Gastrocnemius medialis (tissue), 4 donors: ENCODE measurements around the gene ERCC4. TPM values are rescaled to one million over a fixed set of nuclear protein-coding genes. Genes with fewer than 3 reads are reported as not detected.

Experiments
- ATAC-seq, 2 donors: fragments of 150-250 bp; one replicate each; pipeline ENCODE4 v1.9.1; 2016
- DNase-seq, 2 donors: peaks; one replicate each; pipeline ENCODE4 v3.0.0-alpha.2; 2019
- H3K27ac ChIP-seq, 4 donors: fragments of 200-600 bp; sonication (generic); 1 replicate in 1 of 4; 2 replicates in 3 of 4; pipeline ENCODE4 v1.5.1; 2016 to 2018; ENCODE audit warnings: mild to moderate bottlenecking in 2 of 4, moderate library complexity in 1 of 4
- H3K27me3 ChIP-seq, 3 donors: fragments of 200-600 bp; sonication (generic) in 2 of 3; 1 replicate in 1 of 3; 2 replicates in 2 of 3; pipeline versions ENCODE4 v1.5.1 to v1.6.0; 2016 to 2019; ENCODE audit warnings: mild to moderate bottlenecking in 1 of 3, moderate library complexity in 1 of 3
- H3K36me3 ChIP-seq, 2 donors: fragments of 200-600 bp; sonication (generic) in 1 of 2; one replicate each; pipeline ENCODE4 v1.5.1; 2017 to 2018
- H3K4me1 ChIP-seq, 2 donors: fragments of 200-600 bp; sonication (generic) in 1 of 2; one replicate each; pipeline ENCODE4 v1.5.1; 2016 to 2017; ENCODE audit warnings: mild to moderate bottlenecking in 2 of 2
- H3K4me3 ChIP-seq, 4 donors: fragments of 200-600 bp; sonication (generic) in 3 of 4; 1 replicate in 1 of 4; 2 replicates in 3 of 4; pipeline ENCODE4 v1.5.1; 2016 to 2019; ENCODE audit warnings: mild to moderate bottlenecking in 2 of 4
- H3K9me3 ChIP-seq, 3 donors: fragments of 200-600 bp; sonication (generic) in 2 of 3; 1 replicate in 1 of 3; 2 replicates in 2 of 3; pipeline ENCODE4 v1.5.1; 2016 to 2019
- POLR2A ChIP-seq, 2 donors: fragments of 450-650 bp; IDR thresholded peaks; one replicate each; pipeline ENCODE4 v1.6.1; 2017; ENCODE audit warnings: antibody characterized with exemption in 2 of 2, mild to moderate bottlenecking in 2 of 2, moderate library complexity in 2 of 2
- in situ Hi-C, 4 donors: fragments of 200-750 bp; cut with MboI; loops; one replicate each; pipeline versions ENCODE4 v1.15.0 to v1.8.0; 2017; ENCODE audit warnings: low sequenced_read_pairs in 4 of 4
- intact Hi-C: fragments of 100-400 bp; cut with DNase I; formaldehyde crosslinking; loops from one replicate; pipeline ENCODE4 v1.15.1; 2023; ENCODE audit warnings: low total_unique reads
- total RNA-seq, 4 donors: library from RNA; depleted of rRNA; stranded (reverse); fragments of >200 nt; gene quantifications; one replicate each; pipeline versions ENCODE4 v1.1.0 to v1.2.3, GENCODE V29; 2016
- TF ChIP-seq, protein P1 (sequence below), 5 experiments: fragments of 450-650 bp in 3 of 5; fragments of 200-600 bp in 2 of 5; sonication (generic) in 2 of 5; IDR thresholded peaks in 4 of 5; conservative IDR thresholded peaks in 1 of 5; 1 replicate in 4 of 5; 2 replicates in 1 of 5; pipeline ENCODE4 v1.5.1; 2016 to 2019; ENCODE audit warnings: antibody characterized with exemption in 5 of 5, mild to moderate bottlenecking in 3 of 5, moderate library complexity in 3 of 5

Gene ERCC4
- total RNA-seq, 4 donors from 2014 or later = 7.1 to 11.5 (median 8.4) TPM

GRCh38 chr16:13926464-13926863 lies 6.5 kb downstream of the ERCC4 start:
- H3K4me3 ChIP-seq = no peak overlapping the region
- H3K27me3 ChIP-seq = no peaks in the 10 kb centered on the region
- DNase-seq (no peak), ATAC-seq (no peak)
- in situ Hi-C loops = loop anchor here (10.0 to 25.0 kb wide), 5 partner anchors 268 to 678 kb away; no protein-coding TSS in a partner anchor
- H3K36me3 ChIP-seq = peaks cover 0 to 17% of the 10 kb centered on the region in 2 donors
- intact Hi-C loops = no loop called here
- no peak overlapping the region for H3K27ac ChIP-seq
- TF ChIP-seq, protein P1, sequence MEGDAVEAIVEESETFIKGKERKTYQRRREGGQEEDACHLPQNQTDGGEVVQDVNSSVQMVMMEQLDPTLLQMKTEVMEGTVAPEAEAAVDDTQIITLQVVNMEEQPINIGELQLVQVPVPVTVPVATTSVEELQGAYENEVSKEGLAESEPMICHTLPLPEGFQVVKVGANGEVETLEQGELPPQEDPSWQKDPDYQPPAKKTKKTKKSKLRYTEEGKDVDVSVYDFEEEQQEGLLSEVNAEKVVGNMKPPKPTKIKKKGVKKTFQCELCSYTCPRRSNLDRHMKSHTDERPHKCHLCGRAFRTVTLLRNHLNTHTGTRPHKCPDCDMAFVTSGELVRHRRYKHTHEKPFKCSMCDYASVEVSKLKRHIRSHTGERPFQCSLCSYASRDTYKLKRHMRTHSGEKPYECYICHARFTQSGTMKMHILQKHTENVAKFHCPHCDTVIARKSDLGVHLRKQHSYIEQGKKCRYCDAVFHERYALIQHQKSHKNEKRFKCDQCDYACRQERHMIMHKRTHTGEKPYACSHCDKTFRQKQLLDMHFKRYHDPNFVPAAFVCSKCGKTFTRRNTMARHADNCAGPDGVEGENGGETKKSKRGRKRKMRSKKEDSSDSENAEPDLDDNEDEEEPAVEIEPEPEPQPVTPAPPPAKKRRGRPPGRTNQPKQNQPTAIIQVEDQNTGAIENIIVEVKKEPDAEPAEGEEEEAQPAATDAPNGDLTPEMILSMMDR (IDR thresholded peaks at IDR 0.05 in 4 of 5, conservative IDR thresholded peaks at IDR 0.05 in 1 of 5) = no peak
- no peak for TF ChIP-seq POLR2A (IDR thresholded peaks at IDR 0.05)
- peaks cover 7 to 11% of the 10 kb centered on the region in 2 donors for H3K4me1 ChIP-seq
- H3K9me3 ChIP-seq = no peaks in the 10 kb centered on the region

DNA sequence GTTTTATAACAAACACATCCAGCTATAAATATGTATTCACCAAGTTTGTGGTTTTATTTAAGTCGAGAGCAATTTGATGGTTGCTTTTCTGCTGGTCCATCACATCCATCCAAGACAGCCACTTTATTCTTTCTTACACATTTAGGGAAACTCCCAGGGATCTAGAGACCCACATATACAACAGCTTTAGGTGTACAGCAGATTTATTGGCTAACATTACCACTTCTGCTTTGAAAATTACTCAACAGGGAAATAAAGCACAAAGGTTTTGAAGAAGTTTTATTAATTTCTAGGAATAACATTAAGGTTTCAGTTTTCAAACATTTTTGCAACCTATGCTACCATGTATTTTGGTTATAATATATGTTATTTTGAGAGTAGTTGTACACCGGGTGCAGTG lies 6.9 kb downstream of the ERCC4 start:
- Histone ChIP-seq H3K36me3 (peaks cover 0 to 17% of the 10 kb centered on the region in 2 donors), H3K27ac (no peak overlapping the region), H3K4me3 (no peak overlapping the region), H3K4me1 (peaks cover 7 to 11% of the 10 kb centered on the region in 2 donors), H3K27me3 (no peaks in the 10 kb centered on the region), H3K9me3 (no peaks in the 10 kb centered on the region)
- TF ChIP-seq, protein P1 (IDR thresholded peaks at IDR 0.05 in 4 of 5, conservative IDR thresholded peaks at IDR 0.05 in 1 of 5) = no peak
- TF ChIP-seq POLR2A (IDR thresholded peaks at IDR 0.05) = no peak
- in situ Hi-C loops = loop anchor here (10.0 to 25.0 kb wide), 5 partner anchors 268 to 678 kb away; no protein-coding TSS in a partner anchor
- intact Hi-C loops = no loop called here
- ATAC-seq (no peak), DNase-seq (no peak)

DNA sequence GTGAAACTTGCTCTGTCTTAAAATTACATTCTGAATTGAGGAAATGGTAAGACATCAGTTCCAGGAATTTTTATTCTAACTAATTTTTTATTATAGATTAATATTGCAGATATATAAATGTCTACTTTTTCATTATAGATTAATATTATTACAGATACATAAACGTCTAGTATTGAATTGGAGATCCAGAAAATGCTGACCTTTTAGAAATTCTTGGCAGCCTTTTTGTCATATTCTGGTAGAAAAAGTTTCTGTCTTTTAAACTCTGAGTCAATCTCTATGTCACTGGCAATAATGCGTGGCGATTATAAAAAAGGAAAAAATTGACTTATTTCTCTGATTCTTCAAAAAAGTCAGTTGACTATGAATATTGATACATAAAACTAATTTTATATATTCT lies 8.7 kb downstream of the ERCC4 start:
- in situ Hi-C loops = loop anchor here (10.0 to 25.0 kb wide), 5 partner anchors 266 to 676 kb away; no protein-coding TSS in a partner anchor
- peaks cover 7 to 9% of the 10 kb centered on the region in 2 donors for H3K4me1 ChIP-seq
- no peak for TF ChIP-seq POLR2A (IDR thresholded peaks at IDR 0.05)
- TF ChIP-seq, protein P1 (IDR thresholded peaks at IDR 0.05 in 4 of 5, conservative IDR thresholded peaks at IDR 0.05 in 1 of 5) = no peak

DNA sequence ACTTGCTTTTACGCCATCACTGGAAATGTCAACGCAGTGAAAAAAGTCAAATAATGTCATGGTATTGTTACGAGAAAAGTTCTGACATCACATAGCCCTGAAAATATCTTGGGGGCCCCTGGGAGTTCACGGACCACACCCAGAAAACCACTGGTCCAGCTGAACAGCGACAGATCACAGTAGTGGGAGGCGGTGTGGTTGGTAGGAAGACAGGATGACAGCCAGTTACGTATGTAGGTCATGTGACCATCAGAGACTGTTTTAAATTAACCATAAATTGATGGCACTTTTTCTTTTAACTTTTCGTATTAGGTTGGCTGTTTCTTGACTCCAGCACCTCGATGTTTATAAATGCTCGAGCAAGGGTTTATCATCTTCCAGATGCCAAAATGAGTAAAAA lies 11.9 kb downstream of the ERCC4 start:
- in situ Hi-C loops (loop anchor here in 3 of 4 donors (25.0 kb wide), 2 partner anchors 280 to 605 kb away; no protein-coding TSS in a partner anchor), intact Hi-C loops (no loop called here)
- no peak for TF ChIP-seq POLR2A (IDR thresholded peaks at IDR 0.05)
- TF ChIP-seq, protein P1 (IDR thresholded peaks at IDR 0.05 in 4 of 5, conservative IDR thresholded peaks at IDR 0.05 in 1 of 5) = no peak
- Histone ChIP-seq H3K4me3 (no peak overlapping the region), H3K27ac (no peak overlapping the region), H3K27me3 (no peaks in the 10 kb centered on the region), H3K4me1 (peaks cover 6 to 11% of the 10 kb centered on the region in 2 donors), H3K9me3 (no peaks in the 10 kb centered on the region), H3K36me3 (peaks cover 0 to 26% of the 10 kb centered on the region in 2 donors)
- ATAC-seq = no peak
- DNase-seq = no peak

More for the DNA sequence above, 8.7 kb downstream of the ERCC4 start:
- intact Hi-C loops = no loop called here
- ATAC-seq (no peak), DNase-seq (no peak)
- Histone ChIP-seq H3K4me3 (no peak overlapping the region), H3K36me3 (peaks cover 0 to 17% of the 10 kb centered on the region in 2 donors), H3K27ac (no peak overlapping the region), H3K9me3 (no peaks in the 10 kb centered on the region), H3K27me3 (no peaks in the 10 kb centered on the region)
